H7 (cell line): ENCODE measurements around the gene C4orf46. TPM values are rescaled to one million over a fixed set of nuclear protein-coding genes. Genes with fewer than 3 reads are reported as not detected.

Experiments
- DNase-seq: peaks from one replicate; pipeline ENCODE4 v3.0.0; 2012
- H3K27me3 ChIP-seq: 2 replicates; pipeline ENCODE4 v1.6.0; 2011; ENCODE audit warnings: mild to moderate bottlenecking, low read length; ENCODE audit not compliant: control insufficient read depth, insufficient read depth
- H3K36me3 ChIP-seq: replicated peaks from 2 replicates; pipeline ENCODE4 v1.5.1; 2011; ENCODE audit warnings: low read length; ENCODE audit not compliant: control insufficient read depth, insufficient read depth
- H3K4me3 ChIP-seq: 2 replicates; pipeline ENCODE4 v1.5.1; 2011; ENCODE audit warnings: low read depth, mild to moderate bottlenecking, control low read depth, low read length, moderate library complexity; ENCODE audit not compliant: insufficient read depth
- total RNA-seq: library from RNA; depleted of rRNA; stranded (reverse); fragments of >200 nt; shearing (Covaris generic); gene quantifications from 2 replicates; pipeline ENCODE4 v1.2.3, GENCODE V29; 2014; rRNA removed

Gene C4orf46
- total RNA-seq, 1 experiment from 2014 or later: 32.9 TPM

DNA sequence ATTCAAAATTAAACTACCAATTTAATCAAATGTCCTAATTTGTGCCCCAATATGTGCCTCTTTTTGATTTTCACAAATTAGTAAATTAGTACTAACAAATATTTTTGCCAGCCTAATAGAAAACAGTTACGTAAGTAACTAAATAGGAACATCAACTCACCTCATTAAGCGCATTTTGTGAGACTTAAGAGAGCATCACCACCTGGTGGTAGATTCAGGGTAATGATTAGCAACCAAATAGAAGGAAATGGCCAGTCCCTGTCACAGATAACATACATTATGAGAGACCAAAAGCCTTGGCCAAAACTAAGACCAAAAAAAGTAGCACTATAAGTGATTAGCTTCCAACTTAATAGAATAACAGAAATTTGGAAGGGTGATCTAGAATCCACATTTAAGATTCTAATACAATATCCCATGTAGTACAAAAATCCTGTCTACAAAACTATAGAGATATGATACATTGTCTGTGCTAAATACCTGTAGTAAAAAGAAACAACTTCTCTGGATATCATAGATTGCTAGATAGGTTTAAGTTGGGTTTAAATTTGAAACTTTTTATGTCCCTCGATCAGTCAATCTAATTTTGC lies 46.7 kb downstream of the C4orf46 start:
- no peaks in the 10 kb centered on the region for H3K27me3 ChIP-seq
- H3K4me3 ChIP-seq: no peak overlapping the region
- peak; percentile 16 for DNase-seq
- no peaks in the 10 kb centered on the region for H3K36me3 ChIP-seq

GRCh38 chr4:158622251-158622650 lies 49.4 kb downstream of the C4orf46 start:
- Histone ChIP-seq H3K36me3 (no peaks in the 10 kb centered on the region), H3K27me3 (no peaks in the 10 kb centered on the region), H3K4me3 (no peak overlapping the region)
- DNase-seq: no peak

GRCh38 chr4:158621729-158622128 lies 50.0 kb downstream of the C4orf46 start:
- DNase-seq: no peak
- H3K4me3 ChIP-seq: no peak overlapping the region
- no peaks in the 10 kb centered on the region for H3K27me3 ChIP-seq
- H3K36me3 ChIP-seq: no peaks in the 10 kb centered on the region

GRCh38 chr4:158617956-158618355 lies 53.7 kb downstream of the C4orf46 start:
- Histone ChIP-seq H3K27me3 (no peaks in the 10 kb centered on the region), H3K36me3 (no peaks in the 10 kb centered on the region), H3K4me3 (no peak overlapping the region)
- DNase-seq: no peak

Other genes with a start within 250 kb of the C4orf46 start
- gene RXFP1, start 150.0 kb downstream of the C4orf46 start, total RNA-seq: not detected in 2 replicates
- gene ETFDH, start 409 bp upstream of the C4orf46 start, total RNA-seq: 11.1 and 12.4 TPM in 2 replicates
- 31.1 and 37.2 TPM in 2 replicates for gene PPID, start 51.5 kb upstream of the C4orf46 start, total RNA-seq
- 5.9 and 9.2 TPM in 2 replicates for gene FNIP2, start 97.1 kb upstream of the C4orf46 start, total RNA-seq